GM18498 (cell line): ENCODE data around the gene TAF1B.
A peak's percentile ranks its signal among the peaks of the same experiment; 100 is the strongest.

Experiments
- ATAC-seq: cut with Tn5 transposase; IDR thresholded peaks from one replicate; pipeline ENCODE4 v1.9.1; 2021; ENCODE audit warnings: mild to moderate bottlenecking, moderate library complexity; ENCODE audit not compliant: unreplicated experiment

Gene TAF1B

DNA sequence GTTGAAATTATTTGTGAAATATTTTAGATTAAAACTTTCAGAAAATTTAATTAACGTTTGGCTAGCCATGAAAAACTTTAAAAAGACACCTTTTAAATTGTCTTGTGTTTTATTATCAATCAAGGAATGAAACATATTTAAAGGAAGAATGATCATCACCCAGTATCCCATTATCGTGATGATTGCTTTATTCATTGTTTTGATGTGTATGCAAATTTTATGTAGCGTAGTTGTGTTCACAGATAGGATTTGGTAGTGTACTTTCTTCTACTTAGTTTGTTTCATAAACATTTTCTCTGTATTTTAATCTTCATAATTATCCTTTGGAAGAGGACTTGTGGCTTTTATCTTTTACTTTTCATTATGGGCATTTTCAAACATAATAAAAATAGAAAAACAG lies 116.0 kb downstream of the TAF1B start:
- no peak for ATAC-seq

DNA sequence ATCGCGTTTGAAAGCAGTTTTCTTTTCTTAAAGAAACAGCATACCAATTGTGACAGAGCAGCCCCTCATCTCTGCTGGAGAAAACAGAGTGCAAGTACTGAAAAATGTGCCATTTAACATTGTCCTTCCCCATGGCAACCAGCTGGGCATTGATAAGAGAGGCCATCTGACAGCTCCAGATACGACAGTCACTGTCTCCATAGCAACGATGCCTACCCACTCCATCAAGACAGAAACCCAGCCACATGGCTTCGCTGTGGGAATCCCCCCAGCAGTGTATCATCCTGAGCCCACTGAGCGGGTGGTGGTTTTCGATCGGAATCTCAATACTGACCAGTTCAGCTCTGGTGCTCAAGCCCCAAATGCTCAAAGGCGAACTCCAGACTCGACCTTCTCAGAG lies 117.7 kb downstream of the TAF1B start:
- ATAC-seq: no peak

DNA sequence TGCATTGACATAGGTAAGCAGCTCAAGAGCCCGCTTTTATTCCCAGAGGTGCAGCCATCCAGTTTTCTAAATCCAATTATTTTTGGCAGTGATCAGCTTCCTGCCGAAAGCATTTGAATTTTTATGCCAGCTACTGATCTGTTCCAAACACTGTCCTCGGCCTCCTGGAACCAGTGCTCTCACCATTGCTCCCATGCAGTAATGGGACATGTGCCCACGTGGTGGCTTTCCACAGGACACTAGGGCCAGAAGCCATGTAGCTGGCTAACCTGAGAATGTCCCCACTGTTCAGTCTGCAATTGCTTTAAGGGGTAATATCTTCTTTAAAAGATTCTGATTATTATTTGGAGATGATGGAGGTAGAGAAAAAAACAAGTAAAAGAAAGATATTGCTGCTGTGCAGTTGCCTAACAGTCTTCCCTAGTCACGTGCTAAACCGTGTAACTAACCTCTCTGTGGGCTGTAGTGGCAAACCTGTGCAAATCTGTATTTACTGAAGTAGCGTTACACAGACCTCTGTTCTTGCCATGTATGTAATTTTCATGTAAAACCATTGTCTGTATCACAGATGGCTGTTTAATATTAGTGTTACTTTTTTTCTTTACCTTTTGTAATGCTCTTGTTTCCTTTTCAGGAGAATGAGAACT lies 121.2 kb downstream of the TAF1B start:
- ATAC-seq: no peak

DNA sequence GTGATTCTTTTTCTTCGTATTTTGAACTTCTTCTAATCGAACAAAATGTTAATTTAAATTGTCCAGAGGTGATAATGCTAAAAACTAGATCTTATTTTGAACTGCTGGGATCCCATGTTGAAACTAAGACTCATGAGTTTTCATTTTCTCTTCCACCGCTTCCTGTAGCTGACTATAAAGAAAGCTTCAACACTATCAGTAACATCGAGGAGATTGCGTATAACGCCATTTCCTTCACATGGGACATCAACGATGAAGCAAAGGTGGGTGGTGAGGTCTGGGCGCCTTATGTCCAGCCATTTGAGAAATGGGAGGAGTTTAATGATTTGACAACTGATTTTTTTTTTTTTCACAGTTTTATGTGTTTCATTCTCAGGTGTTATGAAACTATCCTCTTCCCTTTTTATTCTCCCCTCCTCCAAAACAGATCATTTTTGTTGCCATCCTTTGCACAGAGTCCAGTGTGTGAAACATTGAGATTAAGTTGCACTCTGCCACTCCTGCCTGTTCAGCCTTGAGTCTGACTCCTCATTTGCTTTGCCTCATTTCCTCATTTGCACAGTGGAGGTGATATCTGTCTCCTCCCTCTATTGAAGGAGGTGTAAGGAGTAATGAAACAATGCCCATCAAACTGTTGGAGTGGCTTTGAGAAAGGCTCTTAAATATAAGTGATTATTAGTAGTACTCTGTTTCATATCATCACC lies 122.0 kb downstream of the TAF1B start:
- ATAC-seq: peak; percentile 57

DNA sequence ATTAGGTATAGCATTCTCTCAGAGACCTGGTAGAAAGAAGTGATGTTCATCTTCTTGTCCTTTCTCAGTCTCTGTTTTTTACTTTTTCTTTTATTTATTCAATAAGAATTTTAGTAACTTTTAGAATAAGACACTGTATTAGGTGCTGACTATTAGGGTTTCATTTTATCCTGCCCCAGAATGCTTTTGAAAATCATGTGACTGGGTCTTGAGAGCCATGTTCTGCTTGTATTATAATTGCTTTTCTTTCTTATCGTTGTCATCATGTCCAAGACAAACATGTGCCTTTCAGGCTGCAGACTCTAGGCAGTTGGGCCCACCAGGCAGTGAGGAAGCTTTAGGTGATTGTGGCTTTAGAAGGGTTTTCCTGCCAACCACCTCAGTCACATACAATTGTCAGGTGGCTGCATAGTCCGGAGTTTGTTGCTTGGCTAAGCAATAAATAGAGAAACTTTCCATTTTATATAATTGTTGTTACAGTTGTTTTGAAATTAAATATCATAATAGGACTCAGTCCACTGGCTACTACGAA lies 123.3 kb downstream of the TAF1B start:
- no peak for ATAC-seq

DNA sequence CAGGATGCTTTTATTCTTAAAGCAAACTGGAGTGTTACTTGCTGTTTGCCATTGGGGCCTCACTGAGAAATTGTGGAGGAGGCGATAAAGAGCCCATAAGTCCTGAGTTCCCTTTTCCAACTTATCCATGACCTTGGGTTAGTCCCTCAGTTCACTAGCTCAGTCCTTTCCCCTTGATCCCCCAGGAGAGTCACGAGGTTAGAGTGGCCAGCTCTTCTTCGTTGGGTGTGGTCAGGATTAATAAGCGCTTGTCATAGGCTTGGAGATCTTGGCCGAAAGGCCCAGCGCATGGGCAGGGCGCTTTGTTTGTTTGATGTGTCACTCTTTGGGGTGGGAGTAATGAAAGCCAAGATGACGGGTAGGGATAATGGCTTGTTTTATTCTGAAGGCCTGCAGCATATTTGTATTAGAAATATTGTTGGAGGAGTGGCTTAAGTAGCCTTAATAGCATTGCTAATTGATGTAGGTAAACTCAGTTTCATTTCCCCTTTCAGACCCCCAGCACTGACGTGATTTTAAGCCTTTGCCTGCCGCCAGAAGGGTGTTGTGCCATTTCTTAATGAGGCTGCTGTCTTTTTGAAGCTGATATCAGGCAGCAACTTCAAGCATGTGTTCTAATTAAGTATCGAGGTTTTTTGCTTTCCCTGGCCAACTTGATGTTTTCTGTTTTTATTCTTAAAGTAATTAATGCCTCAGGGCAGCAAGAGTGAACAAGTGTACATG lies 123.9 kb downstream of the TAF1B start:
- no peak for ATAC-seq

DNA sequence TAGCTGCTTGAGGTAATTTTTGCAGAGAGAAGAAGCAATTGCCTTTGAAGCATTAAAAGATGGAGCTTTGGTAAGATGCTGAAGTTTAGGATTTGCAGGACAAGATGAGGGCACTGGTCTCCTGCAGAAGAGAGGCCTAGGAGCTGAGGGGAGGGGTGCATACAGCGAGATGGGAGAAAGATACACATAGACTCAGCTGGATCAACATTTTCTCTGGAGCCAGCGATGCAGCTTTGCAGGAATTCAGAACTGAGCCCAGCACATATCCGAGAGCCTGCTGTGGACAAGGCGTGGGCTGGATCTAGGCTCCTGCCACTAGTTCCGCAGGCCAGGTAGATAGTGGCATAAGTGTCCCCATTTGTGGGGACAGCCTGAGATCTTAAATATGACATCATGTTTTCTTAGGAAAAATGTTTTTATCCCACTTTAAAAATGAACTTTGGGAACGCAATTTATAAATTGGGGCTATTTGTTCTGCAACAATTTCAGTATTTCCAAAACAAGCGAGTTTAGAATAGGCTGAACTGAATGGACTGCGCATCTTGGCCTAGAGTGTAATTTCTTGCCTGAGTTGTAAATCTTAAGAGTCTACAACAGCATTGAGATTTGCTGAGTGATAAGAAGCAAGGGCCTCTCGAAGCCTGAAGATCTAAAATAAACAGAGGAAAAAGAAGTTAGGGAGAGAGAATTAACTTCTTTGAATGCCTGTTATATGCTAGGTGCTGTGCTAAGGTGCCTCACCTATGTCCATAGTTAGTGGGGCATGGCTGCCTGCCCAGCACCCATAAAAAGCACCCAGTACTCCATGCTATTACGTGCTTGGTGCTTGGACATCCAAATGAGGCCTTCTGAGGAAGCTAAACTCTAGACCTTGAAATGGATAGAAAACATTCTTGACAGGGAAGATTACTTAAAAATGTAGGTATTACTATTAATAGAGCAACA lies 125.6 kb downstream of the TAF1B start:
- ATAC-seq: no peak

DNA sequence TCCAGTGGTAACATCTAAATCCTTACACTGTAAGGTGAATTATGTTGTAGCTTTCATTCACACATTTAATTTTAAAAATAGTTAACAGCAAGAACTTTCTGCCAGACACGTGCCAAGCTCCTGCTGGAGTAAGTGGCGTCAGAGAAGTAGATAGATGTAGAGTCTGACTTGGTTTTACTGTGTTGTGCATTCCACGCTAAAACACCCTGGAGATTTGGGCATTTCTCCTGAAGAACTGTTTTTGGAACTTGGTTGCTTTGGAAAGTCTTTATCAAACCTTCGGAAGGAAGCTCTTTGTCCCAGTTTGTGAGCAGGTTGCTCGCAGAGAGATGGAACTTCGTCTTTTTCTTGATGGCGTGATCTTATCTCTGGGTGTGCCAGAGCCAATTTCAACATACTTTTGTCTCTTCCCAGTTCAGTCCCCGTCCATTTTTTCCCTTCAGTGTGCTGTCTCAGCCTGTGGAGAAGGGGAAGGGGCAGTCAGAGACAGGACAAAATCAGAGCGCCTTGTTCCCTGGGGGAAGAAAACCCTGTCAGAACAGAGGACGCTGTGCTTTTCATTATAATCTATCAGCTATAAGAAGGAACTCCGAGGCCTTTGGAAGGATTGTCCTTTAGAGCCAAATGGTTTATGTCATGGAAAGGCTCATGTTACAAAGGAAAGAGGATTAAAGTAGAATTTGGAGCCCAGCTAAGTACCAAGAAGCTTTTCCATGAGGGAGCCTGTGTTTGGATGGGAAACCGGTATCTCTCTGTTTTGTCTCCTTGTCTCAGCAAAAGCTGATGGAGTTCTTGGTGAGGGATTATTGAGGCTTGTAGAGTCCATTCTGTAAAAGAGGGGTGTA lies 127.1 kb downstream of the TAF1B start:
- no peak for ATAC-seq

DNA sequence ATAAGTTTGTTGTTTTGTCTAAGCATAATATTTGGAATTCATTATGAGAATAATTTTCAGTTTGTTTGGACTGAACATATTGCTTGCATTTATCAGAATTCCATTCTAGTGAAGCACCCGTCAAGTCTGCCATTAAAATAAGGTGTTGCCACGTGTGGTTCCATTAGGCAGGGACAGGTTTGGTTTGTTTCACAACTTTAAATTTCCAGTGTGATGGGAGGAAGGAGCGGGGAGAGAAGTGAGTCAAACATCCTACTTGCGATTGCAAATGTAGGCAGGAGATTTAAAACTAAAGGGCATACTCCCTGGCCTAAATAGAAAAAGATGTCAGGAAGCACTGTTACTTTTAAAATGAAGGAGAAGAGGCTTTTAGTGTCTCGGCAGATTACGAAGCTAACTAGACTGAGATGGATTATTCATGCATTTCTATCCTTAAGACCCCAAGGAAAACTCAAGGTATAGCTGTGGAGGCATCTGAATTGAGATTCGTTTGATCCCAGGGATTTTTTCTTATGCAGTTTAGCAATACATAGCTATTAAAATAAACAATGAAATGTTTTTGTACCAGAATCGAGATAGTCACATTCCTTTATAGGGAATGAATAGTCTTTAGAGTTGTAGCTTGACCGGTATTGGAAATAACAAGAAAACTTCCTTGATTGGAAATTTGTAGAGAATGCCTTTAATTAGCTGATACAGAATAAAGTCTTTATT lies 128.0 kb downstream of the TAF1B start:
- ATAC-seq: no peak

DNA sequence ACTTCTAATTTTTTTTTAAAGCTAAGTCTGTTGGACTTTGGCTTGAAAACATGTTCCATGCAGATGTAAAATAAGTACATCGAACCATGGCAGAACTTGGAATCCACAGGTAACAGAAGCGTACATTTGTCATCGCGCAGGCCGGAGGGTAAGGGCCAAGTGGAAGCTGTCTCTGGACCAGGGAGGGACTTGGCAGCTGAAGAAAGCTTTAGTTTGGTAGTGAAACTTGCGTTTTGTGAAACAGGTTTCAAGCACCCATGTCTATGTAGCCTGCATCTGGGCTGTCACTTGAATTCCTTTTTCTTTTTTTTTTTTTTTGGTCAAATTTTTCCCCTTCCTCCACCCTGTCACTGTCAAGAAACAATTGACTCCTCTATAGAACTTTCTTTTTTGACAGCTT lies 128.6 kb downstream of the TAF1B start:
- no peak for ATAC-seq

DNA sequence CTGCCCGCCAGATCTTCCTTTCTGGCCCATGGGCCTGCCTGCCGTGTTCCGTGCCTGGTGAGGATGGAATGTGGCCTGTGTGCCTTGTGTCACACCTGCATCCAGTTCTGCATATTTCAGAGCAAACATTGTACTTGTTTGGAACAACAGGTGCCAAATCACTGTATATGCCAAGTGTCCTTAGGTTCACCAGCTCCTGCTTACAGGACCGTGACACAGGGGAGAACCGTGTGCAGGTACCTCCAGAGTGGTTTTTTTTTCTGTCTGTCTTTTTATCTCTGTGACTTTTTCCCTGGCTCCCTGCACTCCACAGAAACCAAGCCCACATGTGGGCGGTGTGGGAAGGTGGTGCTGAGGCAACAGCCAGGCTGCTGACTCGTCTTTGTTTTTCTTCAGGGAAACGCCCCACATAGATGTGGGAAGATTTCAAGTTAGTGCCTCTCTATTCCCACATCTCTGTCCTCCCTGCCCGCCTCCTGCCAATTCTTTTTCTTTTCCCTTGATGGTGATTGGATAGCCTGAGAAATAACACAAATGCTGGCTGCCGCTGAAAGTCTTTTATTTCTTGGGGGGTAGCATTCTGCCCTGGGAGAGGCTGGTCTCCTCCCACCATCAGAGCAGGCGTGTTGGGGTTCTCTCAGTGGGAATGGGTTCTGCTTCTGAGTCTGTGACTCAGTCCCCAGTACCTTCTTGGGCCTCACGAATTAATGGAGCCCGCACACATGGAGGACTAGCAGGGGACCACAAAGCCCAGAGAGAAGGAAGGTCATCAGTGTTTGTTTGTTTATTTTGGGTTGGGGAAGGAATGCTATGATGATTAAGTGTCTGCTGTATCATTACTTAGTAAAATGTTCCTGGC lies 129.6 kb downstream of the TAF1B start:
- no peak for ATAC-seq

DNA sequence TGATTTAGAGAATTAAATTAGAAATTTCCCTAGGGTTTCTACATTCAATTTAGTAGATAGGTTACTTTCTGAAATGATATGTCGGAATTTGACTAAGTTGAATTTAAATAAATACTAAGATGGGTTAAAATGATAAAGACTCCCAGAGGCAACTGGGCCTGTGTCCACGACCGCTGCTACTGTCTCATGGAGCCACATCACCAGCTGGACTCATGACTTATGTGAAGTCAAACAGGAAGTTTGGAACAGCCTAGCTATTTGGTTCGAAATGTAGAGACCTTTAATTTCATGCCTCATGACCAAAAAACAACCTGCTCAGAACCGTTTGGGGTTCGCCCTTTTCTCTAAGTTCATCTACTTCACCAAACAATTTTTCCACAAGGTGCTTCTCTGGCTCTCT lies 130.4 kb downstream of the TAF1B start:
- no peak for ATAC-seq

DNA sequence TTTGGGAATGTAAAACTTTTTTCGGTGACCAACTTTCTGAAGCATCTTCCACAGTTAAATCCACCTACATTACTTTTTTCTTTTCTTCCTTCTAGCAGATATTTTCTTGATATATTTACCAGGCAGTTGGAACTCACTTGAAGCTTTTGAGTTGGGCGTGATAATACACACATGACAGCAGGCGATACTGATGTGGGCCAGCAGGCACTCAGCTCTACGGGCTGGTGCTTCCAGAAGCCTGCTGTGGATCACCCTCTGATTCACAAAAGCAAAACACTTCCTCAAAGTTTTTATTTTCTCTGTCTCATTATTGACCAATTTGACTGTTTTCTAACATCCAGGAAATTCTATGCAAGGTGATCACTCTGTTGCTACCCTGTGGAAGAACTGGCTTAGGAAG lies 131.1 kb downstream of the TAF1B start:
- ATAC-seq: no peak

DNA sequence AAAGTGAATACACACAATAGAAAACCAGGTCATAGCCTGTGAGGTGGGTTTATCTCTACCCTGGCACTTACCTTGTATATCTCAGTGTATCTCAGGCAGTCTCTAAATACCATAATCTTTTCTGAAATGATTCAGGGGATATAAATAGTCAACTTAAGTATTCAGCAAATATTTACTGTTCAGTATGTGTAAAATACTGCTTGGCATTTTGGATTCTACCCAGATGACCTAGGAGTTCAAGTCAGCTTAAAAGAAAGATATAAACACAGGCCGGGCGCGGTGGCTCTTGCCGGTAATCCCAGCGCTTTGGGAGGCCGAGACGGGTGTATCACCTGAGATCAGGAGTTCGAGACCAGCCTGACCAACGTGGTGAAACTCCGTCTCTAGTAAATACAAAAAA lies 132.1 kb downstream of the TAF1B start:
- no peak for ATAC-seq

DNA sequence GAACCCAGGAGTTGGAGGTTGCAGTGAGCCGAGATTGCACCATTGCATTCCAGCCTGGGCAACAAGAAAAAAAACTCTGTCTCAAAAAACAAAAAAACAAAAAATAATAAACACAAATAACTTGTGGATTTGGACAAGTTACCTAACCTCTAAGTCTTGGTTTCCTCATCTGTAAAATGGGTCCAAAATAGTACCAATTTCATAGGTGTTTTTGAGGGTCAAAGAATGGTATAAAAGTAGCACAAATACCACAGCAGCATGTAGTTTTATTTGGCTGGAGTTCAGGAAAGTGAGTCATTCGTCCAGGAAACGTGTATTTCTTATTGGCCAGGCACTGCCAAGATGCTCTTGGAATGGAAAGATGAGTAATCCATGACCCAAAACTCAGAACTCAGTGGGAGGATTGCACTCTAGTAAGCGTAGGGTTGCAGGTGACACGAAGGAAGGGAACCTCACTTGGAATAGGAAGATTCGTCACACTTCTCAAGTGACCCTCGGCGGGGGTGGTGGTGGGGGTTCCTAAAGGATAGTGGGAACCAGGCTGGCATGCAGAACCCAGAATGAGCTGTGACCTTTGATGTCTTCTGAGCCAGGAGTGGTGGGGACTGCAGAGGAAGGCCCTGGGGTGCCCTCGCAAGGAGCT lies 132.7 kb downstream of the TAF1B start:
- no peak for ATAC-seq

DNA sequence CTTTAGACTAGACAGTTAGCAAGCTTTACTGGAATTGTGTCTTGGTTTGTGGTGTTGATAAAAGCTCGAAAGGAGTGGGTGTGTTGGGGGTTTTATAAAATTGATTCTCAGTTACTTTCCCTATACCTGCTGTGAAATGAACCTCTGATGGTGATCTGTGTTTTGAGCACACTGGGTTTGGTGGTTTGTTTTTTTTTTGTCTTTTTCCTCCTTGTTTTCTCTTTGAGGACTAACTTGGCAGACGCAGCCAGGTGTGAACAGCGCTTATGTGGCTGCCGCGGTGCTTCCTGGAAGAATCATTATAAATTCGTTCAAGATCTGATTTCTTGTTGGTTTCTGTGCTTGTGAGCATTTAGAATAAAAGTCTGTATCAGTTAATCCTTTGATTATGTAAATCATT lies 136.7 kb downstream of the TAF1B start:
- no peak for ATAC-seq

DNA sequence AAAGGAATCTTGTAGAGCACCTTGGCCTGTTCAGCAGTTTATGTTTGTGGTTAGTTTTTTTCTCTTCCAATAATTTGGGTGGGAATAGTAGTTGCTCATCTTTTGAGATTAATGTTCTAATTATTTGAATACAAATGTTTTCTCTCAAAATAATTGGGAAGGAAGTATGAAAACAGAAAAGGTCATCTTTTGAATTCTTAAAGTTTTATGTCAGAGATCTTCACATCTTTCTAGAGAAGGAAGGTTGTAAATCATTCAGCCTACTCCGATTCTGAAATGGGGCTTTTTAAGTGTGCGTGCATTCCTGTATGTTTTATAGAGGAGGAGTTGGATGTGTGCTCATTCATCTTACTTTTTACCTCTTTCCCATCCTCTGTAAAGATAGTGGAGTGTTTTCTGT lies 137.2 kb downstream of the TAF1B start:
- ATAC-seq: no peak

DNA sequence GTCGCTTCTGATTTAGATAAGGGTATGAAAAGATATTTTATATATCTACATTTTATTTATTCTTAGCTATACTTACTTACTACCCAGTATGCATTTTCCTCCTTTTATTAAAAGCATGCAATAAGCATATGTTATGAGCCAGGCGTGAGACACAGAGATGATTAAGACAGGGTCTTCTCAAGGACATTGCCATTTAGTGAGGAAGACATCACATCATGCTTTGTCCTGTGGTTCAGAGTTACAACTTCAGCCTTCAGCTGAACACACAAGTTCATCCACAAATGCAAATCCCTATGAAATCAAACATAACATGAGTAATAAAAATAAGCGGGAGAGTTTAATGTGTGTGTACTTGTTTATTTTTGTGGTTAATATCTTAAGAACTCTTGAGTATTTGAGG lies 138.4 kb downstream of the TAF1B start:
- no peak for ATAC-seq
